ENCODE data around the gene BPIFB6. TPM values are rescaled to one million over a fixed set of nuclear protein-coding genes. Genes with fewer than 3 reads are reported as not detected.

The BPIFB6 gene
- total RNA-seq, 1 experiment from 2014 or later: not detected

- no peaks in the 10 kb centered on the region for H3K9me3 ChIP-seq (ENCODE audit: low read depth, low read length, poor library complexity, severe bottlenecking)
- ChIA-PET POLR2A (ENCODE audit: low non-redundant PET) (no interaction called here), CTCF (no interaction called here)
- no peaks in the 10 kb centered on the region for H3K27me3 ChIP-seq (replicated peaks; ENCODE audit: insufficient read depth, low read depth, low read length, poor library complexity)
- H3K36me3 ChIP-seq (ENCODE audit: insufficient read depth, low read length, poor library complexity, severe bottlenecking): no peaks in the 10 kb centered on the region
- H3K27ac ChIP-seq (ENCODE audit: low read depth, low read length, poor library complexity, severe bottlenecking): no peak overlapping the region
- TF ChIP-seq CTCF (conservative IDR thresholded peaks at IDR 0.05; ENCODE audit: low read depth, low read length) (no peak), EZH2 (IDR thresholded peaks at IDR 0.05; ENCODE audit: borderline replicate concordance, low read depth, low read length, poor library complexity, severe bottlenecking) (no peak)
- intact Hi-C loops (cut with micrococcal nuclease; ENCODE audit: unreplicated experiment): no loop called here
- no peak overlapping the region for H3K4me3 ChIP-seq (ENCODE audit: low read depth, low read length, poor library complexity, severe bottlenecking)
- DNase-seq (ENCODE audit: low spot score): peak; percentile 21
- no TSS peak for BruUV-seq (replicated peaks)
- no peaks in the 10 kb centered on the region for H3K4me1 ChIP-seq (ENCODE audit: insufficient read depth, low read length, poor library complexity, severe bottlenecking)
These were observed 47.3 kb upstream of the BPIFB6 start for GRCh38 chr20:32984196-32984595.

DNA sequence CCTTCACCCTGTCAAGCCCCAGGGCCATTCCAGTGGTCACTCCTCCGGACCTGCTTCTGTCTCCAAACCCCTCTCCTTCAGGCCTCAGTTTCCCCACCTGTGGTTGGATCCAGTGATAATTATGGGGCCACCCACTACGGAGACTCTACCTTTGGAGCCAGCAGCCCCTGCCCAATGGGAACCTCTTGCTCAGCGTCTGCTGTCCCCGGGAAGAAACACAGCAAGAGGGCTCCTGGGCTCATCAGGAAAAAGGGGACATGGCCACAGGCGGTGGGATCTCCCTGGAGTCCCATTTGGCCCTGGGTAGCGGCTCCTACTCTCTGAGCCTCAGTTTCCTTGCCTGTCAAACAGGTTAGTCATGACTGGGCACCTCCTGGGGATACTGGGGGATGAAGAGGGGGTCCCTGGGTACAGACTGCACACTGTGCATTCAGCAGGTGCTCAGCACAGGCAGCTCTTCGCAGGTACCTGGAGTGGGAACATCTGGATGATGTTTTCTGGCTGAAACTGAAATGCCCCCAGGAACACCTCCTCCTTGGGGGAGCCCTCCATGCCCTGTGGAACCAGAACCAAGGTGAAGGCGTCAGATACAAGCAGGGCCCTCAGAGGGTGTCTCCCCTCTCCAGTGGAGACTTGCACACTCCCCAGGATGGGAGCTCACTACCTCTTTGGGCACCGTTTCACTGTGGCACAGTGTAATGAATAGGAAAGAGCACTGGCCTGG is 46.7 kb upstream of the BPIFB6 start:
- POLR2A ChIA-PET (ENCODE audit: low non-redundant PET): no interaction called here

GRCh38 chr20:32985596-32985995 is 45.9 kb upstream of the BPIFB6 start:
- no peaks in the 10 kb centered on the region for H3K4me1 ChIP-seq (ENCODE audit: insufficient read depth, low read length, poor library complexity, severe bottlenecking)
- no peaks in the 10 kb centered on the region for H3K27me3 ChIP-seq (replicated peaks; ENCODE audit: insufficient read depth, low read depth, low read length, poor library complexity)
- H3K4me3 ChIP-seq (ENCODE audit: low read depth, low read length, poor library complexity, severe bottlenecking): no peak overlapping the region
- intact Hi-C loops (cut with micrococcal nuclease; ENCODE audit: unreplicated experiment): no loop called here
- TF ChIP-seq EZH2 (IDR thresholded peaks at IDR 0.05; ENCODE audit: borderline replicate concordance, low read depth, low read length, poor library complexity, severe bottlenecking) (no peak), CTCF (conservative IDR thresholded peaks at IDR 0.05; ENCODE audit: low read depth, low read length) (no peak)
- BruUV-seq (replicated peaks): no TSS peak
- no peak for DNase-seq (ENCODE audit: low spot score)
- ChIA-PET CTCF (no interaction called here), POLR2A (ENCODE audit: low non-redundant PET) (no interaction called here)
- H3K36me3 ChIP-seq (ENCODE audit: insufficient read depth, low read length, poor library complexity, severe bottlenecking): no peaks in the 10 kb centered on the region
- H3K9me3 ChIP-seq (ENCODE audit: low read depth, low read length, poor library complexity, severe bottlenecking): no peaks in the 10 kb centered on the region
- no peak overlapping the region for H3K27ac ChIP-seq (ENCODE audit: low read depth, low read length, poor library complexity, severe bottlenecking)

More for the DNA sequence above, 46.7 kb upstream of the BPIFB6 start:
- no peak overlapping the region for H3K4me3 ChIP-seq (ENCODE audit: low read depth, low read length, poor library complexity, severe bottlenecking)
- intact Hi-C loops (cut with micrococcal nuclease; ENCODE audit: unreplicated experiment): no loop called here
- H3K36me3 ChIP-seq (ENCODE audit: insufficient read depth, low read length, poor library complexity, severe bottlenecking): no peaks in the 10 kb centered on the region
- CTCF ChIA-PET: no interaction called here
- H3K27me3 ChIP-seq (replicated peaks; ENCODE audit: insufficient read depth, low read depth, low read length, poor library complexity): no peaks in the 10 kb centered on the region
- no TSS peak for BruUV-seq (replicated peaks)
- no peak overlapping the region for H3K27ac ChIP-seq (ENCODE audit: low read depth, low read length, poor library complexity, severe bottlenecking)
- no peaks in the 10 kb centered on the region for H3K4me1 ChIP-seq (ENCODE audit: insufficient read depth, low read length, poor library complexity, severe bottlenecking)
- TF ChIP-seq EZH2 (IDR thresholded peaks at IDR 0.05; ENCODE audit: borderline replicate concordance, low read depth, low read length, poor library complexity, severe bottlenecking) (no peak), CTCF (conservative IDR thresholded peaks at IDR 0.05; ENCODE audit: low read depth, low read length) (no peak)
- DNase-seq (ENCODE audit: low spot score): no peak
- no peaks in the 10 kb centered on the region for H3K9me3 ChIP-seq (ENCODE audit: low read depth, low read length, poor library complexity, severe bottlenecking)
